ENCODE results near the gene GPAM.
"Not testable (repeated sequence)": the region's sequence is repeated elsewhere in the genome, so short reads cannot be mapped to it uniquely, and the experiment has no call there.

GPAM gene

GRCh38 chr10:112183329-112184051 is at the start of gene GPAM:
Gene GPAM, minus strand, starts transcription at chr10:112183765. Its CDS starts 1,981 bp downstream, at chr10:112181784.
- DNase-seq = peak; percentile 99

GRCh38 chr10:112232670-112233069 is 49.1 kb upstream of the GPAM start:
- DNase-seq = no peak

- DNase-seq = no peak
Observed at GRCh38 chr10:112231602-112232400, 48.2 kb upstream of the GPAM start.

GRCh38 chr10:112230325-112230988 is 46.9 kb upstream of the GPAM start:
- DNase-seq = no peak

- no peak for DNase-seq
Observed at GRCh38 chr10:112229901-112230300, 46.3 kb upstream of the GPAM start.

GRCh38 chr10:112229096-112229495 is 45.5 kb upstream of the GPAM start:
- DNase-seq = no peak

GRCh38 chr10:112228366-112229088 is 45.0 kb upstream of the GPAM start:
- not testable (repeated sequence) for DNase-seq

GRCh38 chr10:112227331-112227987 is 43.9 kb upstream of the GPAM start:
- DNase-seq = no peak

- DNase-seq = no peak
Observed at GRCh38 chr10:112226439-112227248, 43.1 kb upstream of the GPAM start.

- DNase-seq = no peak
Observed at GRCh38 chr10:112225771-112226438, 42.3 kb upstream of the GPAM start.

GRCh38 chr10:112224933-112225529 is 41.5 kb upstream of the GPAM start:
- DNase-seq = no peak

GRCh38 chr10:112223725-112224124 is 40.2 kb upstream of the GPAM start:
- DNase-seq = no peak

- DNase-seq = no peak
Observed at GRCh38 chr10:112222799-112223198, 39.2 kb upstream of the GPAM start.

GRCh38 chr10:112221545-112221944 is 38.0 kb upstream of the GPAM start:
- DNase-seq = no peak

- no peak for DNase-seq
Observed at GRCh38 chr10:112218960-112219359, 35.4 kb upstream of the GPAM start.

- no peak for DNase-seq
Observed at GRCh38 chr10:112218036-112218390, 34.4 kb upstream of the GPAM start.

- DNase-seq = no peak
Observed at GRCh38 chr10:112217386-112218035, 33.9 kb upstream of the GPAM start.

GRCh38 chr10:112216966-112217365 is 33.4 kb upstream of the GPAM start:
- DNase-seq = no peak

GRCh38 chr10:112216151-112216550 is 32.6 kb upstream of the GPAM start:
- DNase-seq = no peak

- DNase-seq = no peak
Observed at GRCh38 chr10:112215342-112215774, 31.8 kb upstream of the GPAM start.
